CD4-positive, alpha-beta T cell (primary cell): ENCODE data around the gene KLHDC4. TPM values are rescaled to one million over a fixed set of nuclear protein-coding genes. Genes with fewer than 3 reads are reported as not detected.
"Not testable (repeated sequence)": the region's sequence is repeated elsewhere in the genome, so short reads cannot be mapped to it uniquely, and the experiment has no call there.

Source experiments
- ATAC-seq: fragments of 200-7000 bp; cut with Tn5 transposase; one replicate; pipeline ENCODE4 v1.10.0; 2022; ENCODE audit warnings: mild to moderate bottlenecking; ENCODE audit not compliant: poor library complexity
- CTCF ChIA-PET: fragments of 350-600 bp; sonication (Branson Sonifier 250); formaldehyde crosslinking; loops from one replicate; lab custom pipeline; 2021; ENCODE audit warnings: antibody characterized with exemption, inconsistent platforms; lab: Charles Lee
- POLR2A ChIA-PET: fragments of 350-600 bp; sonication (Branson Sonifier 250); formaldehyde crosslinking; loops from one replicate; lab custom pipeline; 2021; ENCODE audit warnings: antibody characterized with exemption, inconsistent platforms; lab: Charles Lee
- DNase-seq, 14 experiments: peaks; one replicate each; pipeline ENCODE4 v3.0.0-alpha.2; 2013 to 2020; ENCODE audit warnings: mixed read lengths in 2 of 14
- H3K27ac ChIP-seq, 2 donors: one replicate each; pipeline versions ENCODE4 v1.5.1 to v1.7.0; 2013; ENCODE audit warnings: low read length in 2 of 2, low read depth in 1 of 2, mild to moderate bottlenecking in 1 of 2
- H3K27me3 ChIP-seq, 2 experiments: 1 replicate in 1 of 2; 2 replicates in 1 of 2; pipeline versions ENCODE4 v1.6.1 to v1.7.0; 2013; ENCODE audit warnings: low read length in 2 of 2, control low read depth in 1 of 2, mild to moderate bottlenecking in 1 of 2, moderate library complexity in 1 of 2; ENCODE audit not compliant: insufficient read depth in 2 of 2, control insufficient read depth in 1 of 2
- H3K36me3 ChIP-seq: one replicate; pipeline ENCODE4 v1.6.1; 2013; ENCODE audit warnings: low read length, control low read depth; ENCODE audit not compliant: insufficient read depth
- H3K4me1 ChIP-seq: one replicate; pipeline ENCODE4 v1.6.1; 2013; ENCODE audit warnings: low read length, control low read depth; ENCODE audit not compliant: insufficient read depth
- H3K4me3 ChIP-seq: one replicate; pipeline ENCODE4 v1.5.1; 2013; ENCODE audit warnings: mild to moderate bottlenecking, low read length, moderate library complexity
- H3K9me3 ChIP-seq, 2 experiments: 1 replicate in 1 of 2; 2 replicates in 1 of 2; pipeline versions ENCODE4 v1.6.1 to v1.7.0; 2013; ENCODE audit warnings: low read length in 2 of 2, mild to moderate bottlenecking in 2 of 2, control low read depth in 1 of 2, moderate library complexity in 1 of 2; ENCODE audit not compliant: control insufficient read depth in 1 of 2, insufficient read depth in 1 of 2
- H3K27ac Mint-ChIP-seq: one replicate; pipeline ENCODE4 v1.8.0; 2020; ENCODE audit warnings: mixed read lengths
- H3K27me3 Mint-ChIP-seq: one replicate; pipeline ENCODE4 v1.8.0; 2021; ENCODE audit warnings: mixed read lengths
- H3K36me3 Mint-ChIP-seq: one replicate; pipeline ENCODE4 v1.8.0; 2021; ENCODE audit warnings: low read depth, mixed read lengths
- H3K4me1 Mint-ChIP-seq: one replicate; pipeline ENCODE4 v1.8.0; 2021; ENCODE audit warnings: low read depth, mixed read lengths
- H3K4me3 Mint-ChIP-seq: one replicate; pipeline ENCODE4 v1.8.0; 2020; ENCODE audit warnings: mild to moderate bottlenecking, mixed read lengths
- H3K9me3 Mint-ChIP-seq: one replicate; pipeline ENCODE4 v1.8.0; 2020; ENCODE audit warnings: mixed read lengths
- intact Hi-C, 2 experiments: fragments of 100-400 bp; cut with DNase I in 1 of 2; cut with micrococcal nuclease in 1 of 2; formaldehyde crosslinking; loops; one replicate each; pipeline versions ENCODE4 v1.15.1 to v1.9.0; 2023 to 2025; cut with DNase I, micrococcal nuclease
- polyA plus RNA-seq, 2 donors: library from polyadenylated mRNA; unstranded; fragments of 120-200 nt; gene quantifications; one replicate each; pipeline ENCODE4 v1.2.1, GENCODE V29; 2013
- total RNA-seq, 174 experiments: library from RNA in 2 of 174; stranded (reverse) in 2 of 174; gene quantifications; one replicate each; pipeline ENCODE4 v1.2.3 and lab custom pipeline; 2021 to 2026
- TF ChIP-seq, protein P1 (sequence below): fragments of 200-600 bp; IDR thresholded peaks from one replicate; pipeline ENCODE4 v1.8.0; 2022; ENCODE audit warnings: antibody characterized with exemption, mild to moderate bottlenecking

KLHDC4 gene
- total RNA-seq (10 to 100 TPM; 41.4 to 43.0 TPM), total RNA-seq (lab: John Stamatoyannopoulos, UW) (35.0 to 234 (median 57.5) reads per million in 172 experiments)
- polyA plus RNA-seq (2013, experiment 1 of 2), result 49.1 TPM
- 73.5 TPM for polyA plus RNA-seq (2013, experiment 2 of 2)

DNA sequence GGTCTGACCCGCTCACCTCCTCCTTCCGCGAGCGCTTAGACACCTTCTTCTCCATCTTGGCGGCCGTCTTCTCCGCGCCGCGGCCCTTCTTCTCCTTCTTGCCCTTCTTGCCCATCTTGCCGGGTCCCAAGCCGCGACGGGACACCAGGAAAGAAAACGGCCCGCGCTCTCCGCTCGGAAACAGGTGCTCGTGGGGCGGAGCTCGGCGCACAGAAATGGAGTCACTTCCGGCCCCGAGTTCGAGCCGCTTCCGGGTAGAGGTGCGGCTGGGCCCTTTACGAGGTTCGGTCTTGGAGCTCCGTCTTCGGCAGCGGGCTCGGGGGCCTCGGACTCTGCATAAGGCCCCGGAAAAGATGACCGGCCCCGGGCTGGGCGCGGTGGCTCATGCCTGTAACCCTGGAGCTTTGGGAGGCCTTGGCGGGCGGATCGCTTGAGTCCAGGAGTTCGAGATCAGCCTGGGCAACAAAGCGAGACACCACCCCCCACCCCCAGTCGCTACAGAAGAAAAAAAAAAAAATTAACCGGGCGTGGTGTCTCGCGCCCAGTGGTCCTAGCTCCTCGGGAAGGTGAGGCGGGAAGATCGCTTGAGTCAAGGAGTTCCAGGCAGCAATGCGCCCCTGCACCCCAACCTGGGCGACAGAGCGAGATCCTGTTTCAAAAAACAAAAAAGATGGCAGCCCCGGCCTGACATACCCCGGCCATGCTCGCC is at the start of gene KLHDC4:
TSS of gene KLHDC4 (minus strand) at position 211 of the 709 bp plus-strand sequence. CDS start at position 115, 96 bp downstream.
- ChIA-PET POLR2A (interaction anchor here (0.7 to 3.0 kb wide), 22 partner anchors 10 to 804 kb away, joined by 3 to 20 read pairs (median 4); partner anchors contain the start of genes BANP, C16orf95, FBXO31 and SLC7A5), CTCF (interaction anchor here (0.9 to 2.9 kb wide), 3 partner anchors 14 to 371 kb away, joined by 3 to 26 read pairs (median 3); no protein-coding TSS in a partner anchor)
- intact Hi-C loops, result loop anchor here (1.0 to 10.0 kb wide), 6 partner anchors 44 to 1204 kb away; partner anchors contain the start of genes MAP1LC3B (in 1 of the 2) and ZC3H18 (in 1 of the 2)
- Mint-ChIP-seq H3K9me3 (no peaks in the 10 kb centered on the region), H3K36me3 (peaks cover 49% of the 10 kb centered on the region), H3K4me3 (peak within 1 kb of the TSS; percentile 99), H3K27ac (peak within 1 kb of the TSS; percentile 97), H3K4me1 (peaks cover 40% of the 10 kb centered on the region), H3K27me3 (no peaks in the 10 kb centered on the region)
- TF ChIP-seq, protein P1, sequence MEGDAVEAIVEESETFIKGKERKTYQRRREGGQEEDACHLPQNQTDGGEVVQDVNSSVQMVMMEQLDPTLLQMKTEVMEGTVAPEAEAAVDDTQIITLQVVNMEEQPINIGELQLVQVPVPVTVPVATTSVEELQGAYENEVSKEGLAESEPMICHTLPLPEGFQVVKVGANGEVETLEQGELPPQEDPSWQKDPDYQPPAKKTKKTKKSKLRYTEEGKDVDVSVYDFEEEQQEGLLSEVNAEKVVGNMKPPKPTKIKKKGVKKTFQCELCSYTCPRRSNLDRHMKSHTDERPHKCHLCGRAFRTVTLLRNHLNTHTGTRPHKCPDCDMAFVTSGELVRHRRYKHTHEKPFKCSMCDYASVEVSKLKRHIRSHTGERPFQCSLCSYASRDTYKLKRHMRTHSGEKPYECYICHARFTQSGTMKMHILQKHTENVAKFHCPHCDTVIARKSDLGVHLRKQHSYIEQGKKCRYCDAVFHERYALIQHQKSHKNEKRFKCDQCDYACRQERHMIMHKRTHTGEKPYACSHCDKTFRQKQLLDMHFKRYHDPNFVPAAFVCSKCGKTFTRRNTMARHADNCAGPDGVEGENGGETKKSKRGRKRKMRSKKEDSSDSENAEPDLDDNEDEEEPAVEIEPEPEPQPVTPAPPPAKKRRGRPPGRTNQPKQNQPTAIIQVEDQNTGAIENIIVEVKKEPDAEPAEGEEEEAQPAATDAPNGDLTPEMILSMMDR, result no peak
- DNase-seq, result peak; percentile 79 to 94 (median 86)
- Histone ChIP-seq H3K9me3 (no peaks in the 10 kb centered on the region), H3K27me3 (no peaks in the 10 kb centered on the region), H3K4me3 (peak within 1 kb of the TSS; percentile 95), H3K4me1 (peaks cover 49% of the 10 kb centered on the region), H3K27ac (peak within 1 kb of the TSS; percentile 95), H3K36me3 (peaks cover 31% of the 10 kb centered on the region)
- ATAC-seq, result peak; percentile 74

- DNase-seq, result no peak
- ATAC-seq, result no peak
- TF ChIP-seq, protein P1, result no peak
- Histone ChIP-seq H3K27ac (no peak overlapping the region), H3K9me3 (peaks cover 18 to 34% of the 10 kb centered on the region in 2 experiments), H3K36me3 (no peaks in the 10 kb centered on the region), H3K4me1 (no peaks in the 10 kb centered on the region), H3K4me3 (no peak overlapping the region), H3K27me3 (no peaks in the 10 kb centered on the region)
- Mint-ChIP-seq H3K4me1 (peaks cover 4% of the 10 kb centered on the region), H3K27me3 (no peaks in the 10 kb centered on the region), H3K27ac (no peak overlapping the region), H3K9me3 (no peaks in the 10 kb centered on the region), H3K4me3 (no peak overlapping the region), H3K36me3 (no peaks in the 10 kb centered on the region)
- intact Hi-C loops, result no loop called here
- ChIA-PET CTCF (no interaction called here), POLR2A (no interaction called here)
Observed at GRCh38 chr16:87815567-87815966, 49.8 kb upstream of the KLHDC4 start.

DNA sequence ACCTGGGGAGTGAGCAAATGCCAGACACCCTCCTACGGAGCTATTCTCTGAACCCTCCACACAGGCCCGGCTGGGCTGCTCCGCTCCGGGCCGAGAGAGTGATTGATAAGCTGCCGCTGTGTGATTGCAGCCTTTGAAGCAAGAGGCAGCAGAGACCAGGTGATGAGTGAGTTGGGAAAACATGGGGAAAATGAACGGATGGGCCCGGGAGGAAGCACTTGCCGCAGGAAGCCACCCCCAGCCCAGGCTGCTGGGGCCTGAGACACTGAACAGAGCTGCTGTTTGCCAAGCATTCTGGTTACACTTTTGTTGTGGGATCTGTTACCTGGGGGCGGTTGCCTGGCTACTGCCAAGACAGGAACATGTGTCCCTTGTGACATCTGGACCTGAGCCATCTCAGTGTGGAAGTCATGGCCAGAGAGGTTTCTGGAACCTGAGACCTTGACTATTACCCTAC is 46.4 kb upstream of the KLHDC4 start:
- Mint-ChIP-seq H3K27ac (no peak overlapping the region), H3K9me3 (no peaks in the 10 kb centered on the region), H3K4me3 (no peak overlapping the region), H3K36me3 (no peaks in the 10 kb centered on the region), H3K27me3 (no peaks in the 10 kb centered on the region), H3K4me1 (peaks cover 4% of the 10 kb centered on the region)
- intact Hi-C loops, result no loop called here
- no peak for DNase-seq
- TF ChIP-seq, protein P1, result no peak
- ATAC-seq, result no peak
- H3K27ac ChIP-seq, result no peak overlapping the region
- ChIA-PET POLR2A (no interaction called here), CTCF (interaction anchor here (1.0 kb wide), 1 partner anchor 59 kb away, joined by 3 read pairs; no protein-coding TSS in a partner anchor)
- peaks cover 2% of the 10 kb centered on the region for H3K4me1 ChIP-seq
- H3K36me3 ChIP-seq, result no peaks in the 10 kb centered on the region
- H3K4me3 ChIP-seq, result no peak overlapping the region
- H3K27me3 ChIP-seq, result no peaks in the 10 kb centered on the region
- peaks cover 8 to 15% of the 10 kb centered on the region in 2 experiments for H3K9me3 ChIP-seq

DNA sequence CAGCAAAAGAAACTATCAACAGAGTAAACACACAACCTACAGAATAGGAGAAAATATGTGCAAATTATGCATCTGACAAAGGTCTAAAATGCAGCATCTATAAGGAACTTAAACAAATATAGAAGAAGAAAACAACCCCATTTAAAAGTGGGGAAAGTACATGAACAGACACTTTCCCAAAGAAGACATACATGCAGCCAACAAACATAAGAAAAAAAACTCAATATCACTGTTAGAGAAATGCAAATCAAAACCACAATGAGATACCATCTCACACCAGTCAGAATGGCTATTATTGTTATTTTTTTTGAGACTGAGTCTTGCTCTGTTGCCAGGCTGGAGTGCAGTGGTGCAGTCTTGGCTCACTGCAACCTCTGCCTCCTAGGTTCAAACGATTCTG is 45.7 kb upstream of the KLHDC4 start:
- CTCF ChIA-PET, result interaction anchor here (1.0 kb wide), 1 partner anchor 60 kb away, joined by 3 read pairs; no protein-coding TSS in a partner anchor
- H3K9me3 Mint-ChIP-seq, H3K27ac Mint-ChIP-seq, H3K4me3 Mint-ChIP-seq, ATAC-seq, DNase-seq, H3K27me3 ChIP-seq, H3K4me1 ChIP-seq, H3K27me3 Mint-ChIP-seq, H3K36me3 Mint-ChIP-seq, intact Hi-C loops, H3K9me3 ChIP-seq, H3K4me3 ChIP-seq, POLR2A ChIA-PET, H3K36me3 ChIP-seq, H3K27ac ChIP-seq: not testable (repeated sequence)
- peaks cover 10% of the 10 kb centered on the region for H3K4me1 Mint-ChIP-seq
